Common myeloid progenitor, CD34-positive (primary cell): ENCODE measurements around the gene RPL28.

Source experiments
- CTCF ChIA-PET: fragments of 350-600 bp; sonication (Branson Sonifier 250); formaldehyde crosslinking; loops from one replicate; lab custom pipeline; 2021; ENCODE audit warnings: antibody characterized with exemption; lab: Charles Lee
- POLR2A ChIA-PET: fragments of 350-600 bp; sonication (Branson Sonifier 250); formaldehyde crosslinking; loops from one replicate; lab custom pipeline; 2021; ENCODE audit warnings: antibody characterized with exemption; lab: Charles Lee
- DNase-seq, 3 donors: peaks; one replicate each; pipeline versions ENCODE4 v3.0.0 to v3.0.0-alpha.2; 2013
- H3K27ac ChIP-seq, 2 experiments: 1 replicate in 1 of 2; 2 replicates in 1 of 2; pipeline ENCODE4 v1.7.0; 2013; ENCODE audit warnings: inconsistent platforms in 2 of 2, low read length in 2 of 2, mild to moderate bottlenecking in 2 of 2, low read depth in 1 of 2, moderate library complexity in 1 of 2; ENCODE audit not compliant: severe bottlenecking in 2 of 2, insufficient read depth in 1 of 2, poor library complexity in 1 of 2
- H3K27me3 ChIP-seq, 5 experiments: replicated peaks in 2 of 5; 1 replicate in 3 of 5; 2 replicates in 2 of 5; pipeline versions ENCODE4 v1.6.1 to v1.7.0; 2013; ENCODE audit warnings: low read length in 4 of 5, mild to moderate bottlenecking in 2 of 5, moderate library complexity in 2 of 5, inconsistent platforms in 1 of 5; ENCODE audit not compliant: insufficient read depth in 5 of 5, control insufficient read depth in 4 of 5
- H3K36me3 ChIP-seq, 4 experiments: 1 replicate in 2 of 4; 2 replicates in 2 of 4; pipeline versions ENCODE4 v1.6.1 to v1.7.0; 2013; ENCODE audit warnings: low read length in 3 of 4, control low read depth in 1 of 4, mild to moderate bottlenecking in 1 of 4; ENCODE audit not compliant: control insufficient read depth in 4 of 4, insufficient read depth in 4 of 4
- H3K4me1 ChIP-seq, 4 experiments: 1 replicate in 3 of 4; 2 replicates in 1 of 4; pipeline versions ENCODE4 v1.6.1 to v1.7.1; 2013; ENCODE audit warnings: low read length in 3 of 4, mild to moderate bottlenecking in 3 of 4, control low read depth in 1 of 4, inconsistent platforms in 1 of 4, moderate library complexity in 1 of 4; ENCODE audit not compliant: control insufficient read depth in 4 of 4, insufficient read depth in 4 of 4; ENCODE audit errors: control extremely low read depth in 1 of 4
- H3K4me3 ChIP-seq, 7 experiments: 1 replicate in 4 of 7; 2 replicates in 3 of 7; pipeline versions ENCODE4 v1.5.1 to v1.7.0; 2013; ENCODE audit warnings: mild to moderate bottlenecking in 7 of 7, low read length in 6 of 7, moderate library complexity in 6 of 7, inconsistent platforms in 2 of 7, low read depth in 2 of 7, control low read depth in 1 of 7; ENCODE audit not compliant: insufficient read depth in 4 of 7, control insufficient read depth in 1 of 7; ENCODE audit errors: extremely low read depth in 1 of 7
- H3K9me3 ChIP-seq, 5 experiments: 1 replicate in 4 of 5; 2 replicates in 1 of 5; pipeline versions ENCODE4 v1.6.1 to v1.7.1; 2013; ENCODE audit warnings: low read length in 4 of 5, mild to moderate bottlenecking in 2 of 5, inconsistent platforms in 1 of 5, low read depth in 1 of 5, moderate library complexity in 1 of 5; ENCODE audit not compliant: control insufficient read depth in 4 of 5, insufficient read depth in 2 of 5; ENCODE audit errors: control extremely low read depth in 1 of 5
- WGBS: methylation state at CpG from one replicate; pipeline ENCODE4 v1.1.5; 2013; ENCODE audit not compliant: insufficient coverage; 5-methylcytosine and 5-hydroxymethylcytosine counted together

Gene RPL28

DNA sequence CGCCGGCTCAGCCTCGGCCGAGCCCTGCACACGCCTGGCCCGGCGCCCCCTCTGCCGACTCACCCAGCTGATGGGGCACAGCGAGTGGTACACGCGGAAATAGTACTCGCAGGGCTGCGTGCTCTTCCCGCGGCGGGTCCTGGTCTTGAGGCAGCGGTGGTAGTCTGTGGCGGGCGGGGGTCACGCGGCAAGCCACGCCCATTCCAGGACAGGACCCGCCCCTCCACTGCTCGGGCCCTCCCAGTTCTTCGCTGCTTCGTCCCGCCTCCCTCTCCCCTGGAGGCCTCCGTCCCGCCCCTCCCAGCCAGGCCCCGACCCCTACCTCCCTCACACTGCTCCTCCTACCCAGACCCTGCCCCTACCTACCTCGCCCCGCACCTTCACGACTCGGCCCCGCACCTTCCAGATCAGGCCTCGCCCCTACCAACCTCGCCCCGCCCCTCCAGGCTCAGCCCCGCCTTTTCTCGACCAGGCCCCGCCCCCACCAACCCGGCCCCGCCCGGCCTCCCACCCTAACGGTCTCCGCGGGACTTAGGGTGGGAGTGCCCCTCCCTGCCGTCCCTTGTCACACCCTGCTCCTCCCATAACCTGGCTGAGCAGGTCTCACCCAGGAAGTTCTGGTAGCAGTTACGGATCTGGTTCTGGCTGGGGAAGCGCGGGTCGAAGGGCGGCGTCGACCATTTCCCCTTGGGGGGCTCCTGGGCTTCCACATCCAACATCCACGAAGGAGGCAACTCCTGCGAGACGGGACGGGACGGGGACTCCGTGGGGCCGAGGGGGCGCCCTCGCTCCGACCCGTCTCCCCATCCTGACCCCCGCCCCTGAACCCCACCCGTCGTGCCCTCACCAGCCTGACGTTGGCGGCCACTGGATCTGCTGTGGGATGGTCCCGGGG lies 31.7 kb upstream of the RPL28 start:
- peak; percentile 68 to 85 (median 78) for DNase-seq
- Histone ChIP-seq H3K9me3 (no peaks in the 10 kb centered on the region), H3K4me1 (peaks cover 0 to 20% (median 15%) of the 10 kb centered on the region in 4 experiments), H3K4me3 (peak overlapping the region; percentile 10 to 77 (median 58)), H3K27me3 (peaks cover 4 to 62% (median 26%) of the 10 kb centered on the region in 5 experiments), H3K36me3 (peaks cover 0 to 2% (median 0%) of the 10 kb centered on the region in 4 experiments), H3K27ac (no peak overlapping the region)
- POLR2A ChIA-PET: interaction anchor here (1.0 kb wide), 1 partner anchor 15 kb away, joined by 3 read pairs; no protein-coding TSS in a partner anchor
- CTCF ChIA-PET: no interaction called here
- 1% methylated on average over 60 of the region's 72 CpGs for whole genome bisulfite sequencing

DNA sequence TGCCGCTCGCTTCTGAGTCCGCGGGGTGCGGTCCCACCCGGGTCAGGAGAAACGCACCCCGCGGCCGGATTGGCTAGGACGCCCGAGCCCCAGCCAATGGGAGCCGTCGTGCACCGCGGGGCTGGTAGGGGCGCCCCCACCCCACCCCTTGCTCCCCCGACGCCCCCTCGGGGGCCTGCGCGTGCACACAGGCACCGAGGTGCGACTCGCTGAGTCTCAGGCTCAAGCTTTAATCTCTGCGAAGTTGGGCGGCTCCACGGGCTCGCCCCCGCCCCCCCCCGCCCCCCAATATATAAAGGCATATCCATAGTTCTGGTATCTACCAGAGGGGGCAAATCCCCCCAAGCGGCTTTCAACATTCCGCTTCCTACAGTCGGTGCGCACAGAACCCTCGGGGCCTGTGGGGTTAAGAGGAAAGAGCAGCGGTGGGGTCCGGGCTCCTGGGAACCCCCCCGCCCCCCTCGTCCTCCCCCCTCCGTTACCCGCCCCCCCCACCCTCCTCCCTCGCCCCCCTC lies 31.0 kb upstream of the RPL28 start, which contains the start of gene COX6B2:
Gene COX6B2, minus strand, starts transcription at position 22 of the 515 bp plus-strand sequence. CDS start 198 bp downstream, outside the sequence.
- H3K27ac ChIP-seq: no peak within 1 kb of the TSS
- H3K36me3 ChIP-seq: no peaks in the 10 kb centered on the region
- ChIA-PET POLR2A (no interaction called here), CTCF (no interaction called here)
- WGBS: 4% methylated on average over 15 of the region's 43 CpGs
- no peak for DNase-seq
- no peaks in the 10 kb centered on the region for H3K9me3 ChIP-seq
- peaks cover 4 to 62% (median 26%) of the 10 kb centered on the region in 5 experiments for H3K27me3 ChIP-seq
- peaks cover 0 to 20% (median 15%) of the 10 kb centered on the region in 4 experiments for H3K4me1 ChIP-seq
- H3K4me3 ChIP-seq: peak within 1 kb of the TSS; percentile 10 to 77 (median 58)

GRCh38 chr19:55355213-55355821 lies 30.4 kb upstream of the RPL28 start:
- DNase-seq: peak in 2 of 3 donors; percentile 46 to 48
- Histone ChIP-seq H3K27ac (no peak overlapping the region), H3K36me3 (no peaks in the 10 kb centered on the region), H3K4me3 (no peak overlapping the region), H3K4me1 (peaks cover 0 to 20% (median 15%) of the 10 kb centered on the region in 4 experiments), H3K27me3 (peaks cover 4 to 62% (median 26%) of the 10 kb centered on the region in 5 experiments), H3K9me3 (no peaks in the 10 kb centered on the region)
- ChIA-PET CTCF (interaction anchor here (0.6 to 1.1 kb wide), 2 partner anchors 26 to 152 kb away, joined by 3 read pairs; no protein-coding TSS in a partner anchor), POLR2A (no interaction called here)
- 58% methylated on average over 11 of the region's 13 CpGs for WGBS

DNA sequence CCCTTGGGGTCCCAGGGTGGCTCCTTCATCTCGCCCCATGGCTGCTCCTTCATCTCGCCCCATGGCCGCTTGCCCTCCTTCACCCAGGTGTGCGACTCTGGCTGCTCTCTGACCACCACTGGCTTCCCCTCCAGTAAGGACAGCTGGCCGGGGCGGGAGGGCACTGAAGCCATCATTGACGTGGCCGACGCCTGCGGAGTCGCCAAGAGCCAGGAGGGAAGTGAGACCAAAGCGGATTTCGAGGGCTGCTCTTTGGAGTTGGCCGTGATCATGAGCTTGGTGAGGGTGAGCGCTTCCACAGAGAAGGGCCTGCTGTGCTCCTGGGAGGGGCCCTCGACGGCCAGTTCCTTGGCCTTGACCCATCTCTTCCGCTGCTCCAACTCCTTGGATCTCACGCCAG lies 27.2 kb upstream of the RPL28 start:
- CTCF ChIA-PET: interaction anchor here (1.3 kb wide), 1 partner anchor 11 kb away, joined by 3 read pairs; no protein-coding TSS in a partner anchor
- no peak for DNase-seq
- H3K27ac ChIP-seq: no peak overlapping the region
- peaks cover 0 to 14% (median 9%) of the 10 kb centered on the region in 4 experiments for H3K4me1 ChIP-seq
- no peaks in the 10 kb centered on the region for H3K36me3 ChIP-seq
- POLR2A ChIA-PET: no interaction called here
- H3K27me3 ChIP-seq: peaks cover 0 to 37% (median 8%) of the 10 kb centered on the region in 5 experiments
- WGBS: 89% methylated on average over 18 of the region's 19 CpGs
- H3K9me3 ChIP-seq: no peaks in the 10 kb centered on the region
- H3K4me3 ChIP-seq: no peak overlapping the region

DNA sequence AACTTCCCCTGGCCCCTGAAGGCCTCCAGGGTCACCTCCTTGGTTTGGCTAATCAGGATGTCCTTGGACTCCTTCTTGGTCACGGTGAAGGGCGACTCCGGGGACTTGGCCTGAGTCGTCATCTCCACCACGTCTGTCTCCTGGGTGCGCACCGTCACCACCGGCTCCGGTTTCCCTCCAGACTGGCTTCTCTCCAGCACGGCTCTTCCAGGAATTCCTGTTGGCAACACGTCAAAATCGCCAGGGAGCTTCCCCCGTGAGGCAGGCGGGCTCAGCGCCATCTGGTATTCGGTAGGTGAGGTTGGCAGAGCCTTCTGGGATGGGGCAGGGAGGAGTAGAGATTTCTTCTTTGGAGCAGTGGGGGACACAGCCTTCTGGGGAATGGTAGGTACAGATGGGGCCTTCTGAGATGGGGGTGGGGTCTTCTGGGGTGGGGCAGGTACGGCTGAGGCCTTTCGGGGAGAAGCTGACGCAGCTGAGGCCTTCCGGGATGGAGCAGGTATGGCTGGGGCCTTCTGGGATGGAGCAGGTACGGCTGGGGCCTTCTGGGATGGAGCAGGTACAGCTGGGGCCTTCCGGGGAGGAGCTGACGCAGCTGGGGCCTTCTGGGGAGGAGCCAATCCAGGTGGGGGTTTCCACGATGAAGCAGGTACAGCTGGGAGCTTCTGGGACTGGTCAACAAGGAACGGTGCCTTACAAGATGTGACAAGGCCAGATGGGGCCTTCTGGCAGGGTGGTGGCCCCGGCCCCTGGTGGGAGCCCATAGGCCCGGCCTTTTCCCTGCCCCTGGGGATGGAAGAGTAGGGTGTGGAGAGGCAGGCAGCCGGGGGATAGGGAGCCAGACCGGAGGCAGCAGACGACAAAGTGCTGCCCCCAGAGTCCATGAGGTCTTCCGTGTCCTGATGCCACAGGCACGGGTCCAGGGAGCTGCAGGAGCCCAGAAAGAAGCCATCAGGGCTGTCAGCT lies 26.5 kb upstream of the RPL28 start:
- H3K27me3 ChIP-seq: peaks cover 0 to 29% (median 8%) of the 10 kb centered on the region in 5 experiments
- H3K9me3 ChIP-seq: no peaks in the 10 kb centered on the region
- no peaks in the 10 kb centered on the region for H3K36me3 ChIP-seq
- CTCF ChIA-PET: interaction anchor here (0.6 to 1.4 kb wide), 3 partner anchors 12 to 19 kb away, joined by 3 read pairs; no protein-coding TSS in a partner anchor
- POLR2A ChIA-PET: no interaction called here
- H3K4me1 ChIP-seq: peaks cover 0 to 8% (median 4%) of the 10 kb centered on the region in 4 experiments
- DNase-seq: no peak
- 89% methylated on average over 28 of the region's 32 CpGs for WGBS
- H3K27ac ChIP-seq: no peak overlapping the region
- no peak overlapping the region for H3K4me3 ChIP-seq

DNA sequence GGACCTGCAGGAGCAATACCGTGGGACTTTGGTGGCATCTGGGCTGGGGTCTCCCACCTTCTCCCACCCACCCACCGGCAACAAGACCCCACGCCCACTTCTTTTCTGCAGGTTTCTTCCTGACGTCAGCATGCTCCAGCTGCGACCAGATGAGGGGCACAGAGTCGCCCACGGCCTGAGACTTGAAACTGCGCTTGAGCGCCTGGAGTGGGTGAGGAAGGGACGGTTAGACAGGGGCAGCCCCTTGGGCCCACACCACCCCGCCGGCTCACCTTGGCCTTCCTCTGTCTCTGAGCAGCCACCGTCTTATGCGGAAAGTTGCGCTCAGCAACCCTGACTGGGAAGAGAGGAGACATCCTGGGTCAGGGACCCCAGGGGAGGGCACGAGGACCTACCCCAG lies 24.8 kb upstream of the RPL28 start:
- no peaks in the 10 kb centered on the region for H3K36me3 ChIP-seq
- no peaks in the 10 kb centered on the region for H3K4me1 ChIP-seq
- ChIA-PET POLR2A (no interaction called here), CTCF (no interaction called here)
- no peak overlapping the region for H3K4me3 ChIP-seq
- no peaks in the 10 kb centered on the region for H3K9me3 ChIP-seq
- peaks cover 0 to 15% (median under 1%) of the 10 kb centered on the region in 5 experiments for H3K27me3 ChIP-seq
- H3K27ac ChIP-seq: no peak overlapping the region
- no peak for DNase-seq
- WGBS: 91% methylated on average over 13 of the region's 16 CpGs
